Measurements from ENCODE around the gene CAGE1.

DNA sequence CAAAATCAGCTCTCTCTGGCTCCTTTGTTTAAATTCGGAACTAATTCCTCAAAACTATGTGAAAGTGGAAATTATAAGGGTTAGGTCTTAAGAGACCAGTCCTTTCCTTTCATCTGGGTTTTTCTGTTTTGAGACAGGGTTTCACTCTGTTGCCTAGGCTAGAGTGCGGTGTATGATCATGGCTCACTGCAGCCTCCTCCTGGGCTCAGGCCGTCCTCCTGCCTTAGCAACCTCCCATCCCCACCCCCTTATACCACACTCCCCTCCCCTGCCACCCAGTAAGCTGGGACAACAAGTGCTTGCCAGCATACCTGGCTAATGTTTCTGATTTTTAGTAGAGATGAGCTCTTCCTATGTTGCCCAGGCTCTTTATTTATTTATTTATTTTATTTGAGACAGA lies 63.8 kb downstream of the CAGE1 start:
- TF ChIP-seq POLR2AphosphoS5 (IDR thresholded peaks at IDR 0.05; ENCODE audit: low read depth, low read length), result no peak
- TF ChIP-seq SPI1 (IDR thresholded peaks at IDR 0.05; ENCODE audit: low read depth, low read length), result no peak
- TF ChIP-seq POLR2A (IDR thresholded peaks at IDR 0.05; ENCODE audit: low read depth, low read length), result no peak
- no peak for TF ChIP-seq TAF1 (IDR thresholded peaks at IDR 0.05; ENCODE audit: low read depth, low read length)
- no peak for TF ChIP-seq POU2F2 (IDR thresholded peaks at IDR 0.05; ENCODE audit: low read depth, low read length)
